Kidney tubule cell (primary cell): ENCODE data around the gene CDCP1.
"Not testable (repeated sequence)": the region's sequence is repeated elsewhere in the genome, so short reads cannot be mapped to it uniquely, and the experiment has no call there.

Experiments
- DNase-seq: peaks from one replicate; pipeline ENCODE4 v3.0.0-alpha.2; 2018; ENCODE audit warnings: low spot score

CDCP1 gene

GRCh38 chr3:45170096-45170495 is 23.9 kb upstream of the CDCP1 start:
- peak; percentile 36 for DNase-seq

- DNase-seq, result no peak
These were observed 23.1 kb upstream of the CDCP1 start for GRCh38 chr3:45169125-45169904.

GRCh38 chr3:45168451-45168850 is 22.3 kb upstream of the CDCP1 start:
- no peak for DNase-seq

GRCh38 chr3:45167011-45167911 is 21.1 kb upstream of the CDCP1 start:
- DNase-seq, result peak; percentile 99

GRCh38 chr3:45166321-45166879 is 20.2 kb upstream of the CDCP1 start:
- no peak for DNase-seq

- DNase-seq, result peak; percentile 53
These were observed 19.5 kb upstream of the CDCP1 start for GRCh38 chr3:45165497-45166283.

- DNase-seq, result no peak
These were observed 17.9 kb upstream of the CDCP1 start for GRCh38 chr3:45164056-45164455.

- no peak for DNase-seq
These were observed 17.3 kb upstream of the CDCP1 start for GRCh38 chr3:45163481-45163880.

GRCh38 chr3:45154641-45155147 is 8.5 kb upstream of the CDCP1 start:
- DNase-seq, result peak; percentile 95

- DNase-seq, result peak; percentile 86
These were observed 7.7 kb upstream of the CDCP1 start for GRCh38 chr3:45153658-45154437.

- no peak for DNase-seq
These were observed 6.1 kb upstream of the CDCP1 start for GRCh38 chr3:45152307-45152706.

GRCh38 chr3:45151100-45151499 is 4.9 kb upstream of the CDCP1 start:
- no peak for DNase-seq

GRCh38 chr3:45148921-45149320 is 2.7 kb upstream of the CDCP1 start:
- no peak for DNase-seq

- DNase-seq, result peak; percentile 49
These were observed 955 bp downstream of the CDCP1 start for GRCh38 chr3:45145223-45145622.

- peak; percentile 75 for DNase-seq
These were observed 2.2 kb downstream of the CDCP1 start for GRCh38 chr3:45143673-45144671.

GRCh38 chr3:45140770-45141155 is 5.4 kb downstream of the CDCP1 start:
- DNase-seq, result not testable (repeated sequence)

- peak; percentile 82 for DNase-seq
These were observed 5.9 kb downstream of the CDCP1 start for GRCh38 chr3:45140141-45140769.

GRCh38 chr3:45139372-45140140 is 6.6 kb downstream of the CDCP1 start:
- no peak for DNase-seq
